ENCODE results near the gene TXNDC11.

- TF ChIP-seq POLR2A (IDR thresholded peaks at IDR 0.05) (no peak), CTCF (IDR thresholded peaks at IDR 0.05) (no peak), POLR2AphosphoS5 (IDR thresholded peaks at IDR 0.05) (no peak)
These were observed 44.4 kb downstream of the TXNDC11 start for GRCh38 chr16:11698271-11698689.

All from upper lobe of left lung (tissue), 4 donors.